Upper lobe of left lung (tissue), 4 donors: ENCODE results near the gene TOMM40L.

Experiments
- CTCF ChIP-seq, 6 experiments: fragments of 450-650 bp in 4 of 6; fragments of 200-600 bp in 2 of 6; sonication (generic) in 2 of 6; IDR thresholded peaks; one replicate each; pipeline ENCODE4 v1.5.1; 2016 to 2019; ENCODE audit warnings: antibody characterized with exemption in 6 of 6
- EP300 ChIP-seq, 4 donors: sonication (generic); formaldehyde crosslinking; IDR thresholded peaks; one replicate each; pipeline ENCODE4 v1.5.1; 2017; ENCODE audit warnings: antibody characterized with exemption in 4 of 4, control low read depth in 2 of 4
- POLR2A ChIP-seq, 4 donors: fragments of 450-650 bp; IDR thresholded peaks; one replicate each; pipeline ENCODE4 v1.5.1; 2016 to 2017; ENCODE audit warnings: antibody characterized with exemption in 4 of 4, mild to moderate bottlenecking in 2 of 4
- POLR2AphosphoS5 ChIP-seq, 2 donors: sonication (generic); formaldehyde crosslinking; IDR thresholded peaks; one replicate each; pipeline ENCODE4 v1.5.1; 2017; ENCODE audit warnings: antibody characterized with exemption in 2 of 2

GRCh38 chr1:161273402-161273801 is 47.5 kb downstream of the TOMM40L start:
- no peak for TF ChIP-seq CTCF (IDR thresholded peaks at IDR 0.05)
- TF ChIP-seq POLR2A (IDR thresholded peaks at IDR 0.05), result no peak
- no peak for TF ChIP-seq POLR2AphosphoS5 (IDR thresholded peaks at IDR 0.05)
- TF ChIP-seq EP300 (IDR thresholded peaks at IDR 0.05), result no peak
